ENCODE data around the gene MIB2. TPM values are rescaled to one million over a fixed set of nuclear protein-coding genes. Genes with fewer than 3 reads are reported as not detected.

MIB2 gene
- total RNA-seq, 1 experiment from 2014 or later: 38.7 TPM

- no TSS peak for BruUV-seq (replicated peaks)
Measured at GRCh38 chr1:1677718-1678580, 62.6 kb downstream of the MIB2 start.

GRCh38 chr1:1678581-1679380, 63.5 kb downstream of the MIB2 start:
- H3K4me1 ChIP-seq (ENCODE audit: insufficient read depth, low read length, poor library complexity, severe bottlenecking): peaks cover 6% of the 10 kb centered on the region
- DNase-seq (ENCODE audit: low spot score): no peak
- H3K36me3 ChIP-seq (ENCODE audit: insufficient read depth, low read length, poor library complexity, severe bottlenecking): no peaks in the 10 kb centered on the region
- H3K9me3 ChIP-seq (ENCODE audit: low read depth, low read length, poor library complexity, severe bottlenecking): no peaks in the 10 kb centered on the region
- peak overlapping the region; percentile 4 for H3K27ac ChIP-seq (ENCODE audit: low read depth, low read length, poor library complexity, severe bottlenecking)
- no peak for TF ChIP-seq EZH2 (IDR thresholded peaks at IDR 0.05; ENCODE audit: borderline replicate concordance, low read depth, low read length, poor library complexity, severe bottlenecking)
- no peak for TF ChIP-seq CTCF (conservative IDR thresholded peaks at IDR 0.05; ENCODE audit: low read depth, low read length)
- ChIA-PET POLR2A (ENCODE audit: low non-redundant PET) (no interaction called here), CTCF (no interaction called here)
- H3K4me3 ChIP-seq (ENCODE audit: low read depth, low read length, poor library complexity, severe bottlenecking): no peak overlapping the region
- intact Hi-C loops (cut with micrococcal nuclease; ENCODE audit: unreplicated experiment): no loop called here
- no TSS peak for BruUV-seq (replicated peaks)
- H3K27me3 ChIP-seq (replicated peaks; ENCODE audit: insufficient read depth, low read depth, low read length, poor library complexity): no peaks in the 10 kb centered on the region

More at GRCh38 chr1:1677718-1678580, 62.6 kb downstream of the MIB2 start:
- intact Hi-C loops (cut with micrococcal nuclease; ENCODE audit: unreplicated experiment): no loop called here
- no peak overlapping the region for H3K4me3 ChIP-seq (ENCODE audit: low read depth, low read length, poor library complexity, severe bottlenecking)
- H3K27ac ChIP-seq (ENCODE audit: low read depth, low read length, poor library complexity, severe bottlenecking): peak overlapping the region; percentile 4
- H3K27me3 ChIP-seq (replicated peaks; ENCODE audit: insufficient read depth, low read depth, low read length, poor library complexity): no peaks in the 10 kb centered on the region
- no peak for TF ChIP-seq CTCF (conservative IDR thresholded peaks at IDR 0.05; ENCODE audit: low read depth, low read length)
- TF ChIP-seq EZH2 (IDR thresholded peaks at IDR 0.05; ENCODE audit: borderline replicate concordance, low read depth, low read length, poor library complexity, severe bottlenecking): no peak
- ChIA-PET POLR2A (ENCODE audit: low non-redundant PET) (no interaction called here), CTCF (no interaction called here)
- H3K9me3 ChIP-seq (ENCODE audit: low read depth, low read length, poor library complexity, severe bottlenecking): no peaks in the 10 kb centered on the region
- peaks cover 6% of the 10 kb centered on the region for H3K4me1 ChIP-seq (ENCODE audit: insufficient read depth, low read length, poor library complexity, severe bottlenecking)
- DNase-seq (ENCODE audit: low spot score): no peak
- H3K36me3 ChIP-seq (ENCODE audit: insufficient read depth, low read length, poor library complexity, severe bottlenecking): no peaks in the 10 kb centered on the region

Other genes with a start within 250 kb of the MIB2 start
- gene AURKAIP1, start 240.3 kb upstream of the MIB2 start, total RNA-seq (2021): 172 and 176 TPM in 2 replicates
- gene CCNL2, start 216.2 kb upstream of the MIB2 start, total RNA-seq (2021): 206 and 213 TPM in 2 replicates
- 137 and 151 TPM in 2 replicates for gene MRPL20, start 208.2 kb upstream of the MIB2 start, total RNA-seq (2021)
- gene ANKRD65, start 194.2 kb upstream of the MIB2 start, total RNA-seq (2021): not detected in 2 replicates
- 0.92 and 2.7 TPM in 2 replicates for gene VWA1, start 179.8 kb upstream of the MIB2 start, total RNA-seq (2021)
- 0.22 and 0.39 TPM in 2 replicates for gene ATAD3C, start 165.8 kb upstream of the MIB2 start, total RNA-seq (2021)
- gene ATAD3B, start 143.7 kb upstream of the MIB2 start, total RNA-seq (2021): 46.1 and 68.9 TPM in 2 replicates
- 83.1 and 92.7 TPM in 2 replicates for gene ATAD3A, start 103.3 kb upstream of the MIB2 start, total RNA-seq (2021)
- gene TMEM240, start 74.9 kb upstream of the MIB2 start, total RNA-seq (2021): 6.8 and 9.1 TPM in 2 replicates
- gene SSU72, start 40.6 kb upstream of the MIB2 start, total RNA-seq (2021): 182 and 193 TPM in 2 replicates
- 1.7 and 2.5 TPM in 2 replicates for gene FNDC10, start 15.4 kb upstream of the MIB2 start, total RNA-seq (2021)
- 0.55 and 0.67 TPM in 2 replicates for gene MMP23B, start 16.7 kb downstream of the MIB2 start, total RNA-seq (2021)
- gene CDK11B, start 43.5 kb downstream of the MIB2 start, total RNA-seq (2021): 38.1 and 39.4 TPM in 2 replicates
- 56.3 and 60.5 TPM in 2 replicates for gene SLC35E2B, start 77.3 kb downstream of the MIB2 start, total RNA-seq (2021)
- gene CDK11A, start 108.9 kb downstream of the MIB2 start, total RNA-seq (2021): 56.1 and 58.9 TPM in 2 replicates
- 81.3 and 86.2 TPM in 2 replicates for gene NADK, start 163.0 kb downstream of the MIB2 start, total RNA-seq (2021)